Memory B cell (primary cell): ENCODE measurements around the gene RNF39.

Experiments
- ATAC-seq: fragments of 150-1000 bp; cut with Tn5 transposase; 2 replicates; pipeline ENCODE4 v1.10.0; 2021; ENCODE audit warnings: low read depth, mild to moderate bottlenecking, moderate library complexity
- DNase-seq, 2 donors: peaks; one replicate each; pipeline ENCODE4 v3.0.0; 2022; ENCODE audit warnings: low spot score in 2 of 2
- H3K27ac Mint-ChIP-seq: one replicate; pipeline ENCODE4 v1.8.0; 2022; ENCODE audit warnings: mild to moderate bottlenecking, moderate library complexity, mixed read lengths
- H3K27me3 Mint-ChIP-seq: one replicate; pipeline ENCODE4 v1.8.0; 2022; ENCODE audit warnings: mixed read lengths
- H3K36me3 Mint-ChIP-seq: one replicate; pipeline ENCODE4 v1.8.0; 2022; ENCODE audit warnings: mild to moderate bottlenecking, mixed read lengths
- H3K4me1 Mint-ChIP-seq: one replicate; pipeline ENCODE4 v1.8.0; 2022; ENCODE audit warnings: mixed read lengths
- H3K4me3 Mint-ChIP-seq: one replicate; pipeline ENCODE4 v1.8.0; 2022; ENCODE audit warnings: mild to moderate bottlenecking, moderate library complexity, mixed read lengths
- H3K9me3 Mint-ChIP-seq: one replicate; pipeline ENCODE4 v1.8.0; 2022; ENCODE audit warnings: mixed read lengths

Gene RNF39

GRCh38 chr6:30102414-30102969 lies 26.9 kb upstream of the RNF39 start:
- H3K27me3 Mint-ChIP-seq, result peaks cover 33% of the 10 kb centered on the region
- ATAC-seq, result peak; percentile 18

DNA sequence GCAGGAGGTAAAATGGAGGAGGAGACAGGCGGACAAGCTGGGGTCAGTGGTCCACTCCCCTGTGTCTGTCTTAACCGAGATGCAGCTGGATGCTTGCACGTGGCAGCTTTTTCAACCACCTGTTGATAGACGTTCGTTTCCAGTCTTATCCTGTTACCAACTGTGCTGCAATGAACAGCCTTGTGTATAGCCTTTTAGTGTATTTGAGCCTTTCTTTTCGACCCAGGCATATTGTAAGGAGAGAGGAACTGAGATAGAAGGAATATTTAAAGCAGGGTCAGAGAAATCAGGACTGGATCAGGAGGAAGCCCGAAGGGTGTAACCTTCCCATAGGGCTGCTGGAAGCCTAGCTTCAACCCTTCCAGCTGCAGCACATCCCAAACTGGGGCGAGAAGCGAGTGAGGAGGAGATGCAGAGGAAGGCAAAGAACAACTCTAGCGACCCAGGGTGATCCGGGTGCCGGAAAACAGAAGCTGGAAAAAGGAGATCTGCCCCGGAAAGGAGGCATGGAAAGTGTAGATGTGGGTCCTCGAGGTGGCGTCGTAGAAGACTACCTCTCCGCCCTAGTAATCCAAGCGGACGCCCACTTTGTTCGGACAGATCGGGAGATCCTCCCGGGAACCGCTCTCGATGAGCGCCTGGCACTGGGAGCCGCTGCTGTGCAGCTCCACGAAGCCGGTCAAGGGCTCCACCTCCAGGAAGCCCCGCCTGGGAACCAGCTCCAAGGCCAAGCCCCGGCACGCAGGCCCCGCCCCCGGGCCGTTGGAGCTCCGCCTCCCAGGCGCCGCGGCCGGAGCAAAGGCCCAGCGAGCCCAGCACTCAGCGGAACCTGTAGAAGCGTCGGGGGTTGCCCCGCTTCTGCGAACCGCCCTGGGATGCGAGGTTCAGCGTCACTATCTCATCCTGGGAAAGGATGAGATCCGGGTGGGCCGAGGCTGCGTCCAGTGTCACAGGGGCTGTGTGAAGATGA lies 26.2 kb upstream of the RNF39 start:
- Mint-ChIP-seq H3K9me3 (no peaks in the 10 kb centered on the region), H3K4me1 (peaks cover 39% of the 10 kb centered on the region), H3K27me3 (peaks cover 37% of the 10 kb centered on the region), H3K36me3 (no peaks in the 10 kb centered on the region), H3K27ac (peak overlapping the region; percentile 16), H3K4me3 (peak overlapping the region; percentile 70)
- no peak for DNase-seq
- no peak for ATAC-seq

More at GRCh38 chr6:30102414-30102969, 26.9 kb upstream of the RNF39 start:
- Mint-ChIP-seq H3K4me1 (peaks cover 36% of the 10 kb centered on the region), H3K4me3 (peak overlapping the region; percentile 86), H3K9me3 (no peaks in the 10 kb centered on the region), H3K27ac (no peak overlapping the region), H3K36me3 (no peaks in the 10 kb centered on the region)
- no peak for DNase-seq

- DNase-seq (no peak), ATAC-seq (no peak)
- Mint-ChIP-seq H3K27ac (no peak overlapping the region), H3K4me3 (peak overlapping the region; percentile 70), H3K27me3 (peaks cover 36% of the 10 kb centered on the region), H3K4me1 (peaks cover 39% of the 10 kb centered on the region), H3K36me3 (no peaks in the 10 kb centered on the region), H3K9me3 (no peaks in the 10 kb centered on the region)
These were observed 25.2 kb upstream of the RNF39 start for GRCh38 chr6:30100585-30101443.

DNA sequence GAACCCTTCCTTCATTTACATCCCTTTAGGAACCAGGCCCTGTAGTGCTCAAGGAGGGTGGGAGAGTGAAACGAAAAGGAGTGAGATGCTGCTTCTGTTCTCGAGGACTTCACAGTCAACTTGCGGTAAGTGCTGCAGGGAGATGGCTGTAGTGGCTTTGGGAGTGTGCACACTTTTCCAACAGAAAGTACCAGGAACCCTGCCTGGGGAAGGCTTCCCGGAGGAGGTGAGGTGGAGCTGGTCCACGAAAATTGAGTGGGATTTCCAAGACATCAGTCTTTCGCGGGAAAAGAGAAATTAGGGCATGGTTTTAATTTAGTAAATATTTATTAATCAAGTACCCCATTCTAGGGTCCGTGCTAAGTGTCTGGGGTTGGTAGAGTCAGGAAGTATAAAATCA lies 24.6 kb upstream of the RNF39 start:
- Mint-ChIP-seq H3K27me3 (peaks cover 41% of the 10 kb centered on the region), H3K36me3 (no peaks in the 10 kb centered on the region), H3K9me3 (no peaks in the 10 kb centered on the region), H3K4me3 (peak overlapping the region; percentile 22), H3K27ac (no peak overlapping the region), H3K4me1 (peaks cover 39% of the 10 kb centered on the region)
- ATAC-seq (no peak), DNase-seq (no peak)

- Mint-ChIP-seq H3K36me3 (no peaks in the 10 kb centered on the region), H3K4me3 (no peak overlapping the region), H3K9me3 (no peaks in the 10 kb centered on the region), H3K27ac (no peak overlapping the region), H3K27me3 (peaks cover 47% of the 10 kb centered on the region), H3K4me1 (peaks cover 33% of the 10 kb centered on the region)
- no peak for DNase-seq
- ATAC-seq, result peak; percentile 79
These were observed 22.6 kb upstream of the RNF39 start for GRCh38 chr6:30097902-30098768.

- no peak for DNase-seq
- peaks cover 25% of the 10 kb centered on the region for H3K4me1 Mint-ChIP-seq
- H3K4me3 Mint-ChIP-seq, result no peak overlapping the region
- peaks cover 53% of the 10 kb centered on the region for H3K27me3 Mint-ChIP-seq
- ATAC-seq, result no peak
- H3K9me3 Mint-ChIP-seq, result no peaks in the 10 kb centered on the region
- peaks cover 1% of the 10 kb centered on the region for H3K36me3 Mint-ChIP-seq
- H3K27ac Mint-ChIP-seq, result no peak overlapping the region
These were observed 21.3 kb upstream of the RNF39 start for GRCh38 chr6:30096829-30097228.

DNA sequence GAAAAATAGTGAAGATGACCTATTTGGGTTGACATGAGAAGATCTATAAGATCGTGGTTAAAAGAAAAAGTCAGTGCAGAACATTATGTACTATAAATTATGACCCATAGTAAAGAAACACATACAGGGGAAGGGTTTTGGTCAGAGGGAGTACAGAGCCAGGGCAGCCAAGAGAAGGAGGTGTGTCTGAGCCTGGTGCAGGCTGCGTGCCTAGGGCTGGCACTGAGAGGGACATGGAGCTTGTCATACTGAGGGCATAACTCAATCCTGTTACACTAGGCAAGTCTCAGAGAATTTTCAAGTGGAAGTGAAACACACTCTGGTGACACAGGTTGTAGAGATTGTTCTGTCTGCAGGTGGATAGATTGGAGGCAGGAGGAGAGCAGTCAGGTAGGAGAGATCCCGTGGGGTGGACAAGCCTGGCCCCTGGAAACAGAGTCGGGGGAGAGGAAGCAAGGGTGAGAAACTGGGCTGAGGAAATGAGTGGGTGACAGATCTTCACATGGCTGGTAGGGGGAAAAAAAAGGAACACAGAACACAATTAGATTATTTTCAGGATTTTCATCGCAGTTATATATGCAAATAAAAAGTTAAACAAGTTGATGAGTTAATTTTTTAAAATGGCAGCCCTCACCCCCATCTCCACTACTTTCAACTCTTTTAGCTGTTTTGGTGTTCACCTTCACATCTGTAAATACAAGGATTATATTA lies 18.5 kb upstream of the RNF39 start:
- Mint-ChIP-seq H3K27me3 (peaks cover 53% of the 10 kb centered on the region), H3K36me3 (peaks cover 1% of the 10 kb centered on the region), H3K9me3 (no peaks in the 10 kb centered on the region), H3K4me3 (no peak overlapping the region), H3K4me1 (peaks cover 9% of the 10 kb centered on the region), H3K27ac (no peak overlapping the region)
- no peak for DNase-seq
- no peak for ATAC-seq

GRCh38 chr6:30092852-30093543 lies 17.4 kb upstream of the RNF39 start:
- Mint-ChIP-seq H3K4me3 (no peak overlapping the region), H3K4me1 (peaks cover 6% of the 10 kb centered on the region), H3K27me3 (peaks cover 51% of the 10 kb centered on the region), H3K27ac (no peak overlapping the region), H3K36me3 (peaks cover 1% of the 10 kb centered on the region), H3K9me3 (no peaks in the 10 kb centered on the region)
- no peak for DNase-seq
- no peak for ATAC-seq

DNA sequence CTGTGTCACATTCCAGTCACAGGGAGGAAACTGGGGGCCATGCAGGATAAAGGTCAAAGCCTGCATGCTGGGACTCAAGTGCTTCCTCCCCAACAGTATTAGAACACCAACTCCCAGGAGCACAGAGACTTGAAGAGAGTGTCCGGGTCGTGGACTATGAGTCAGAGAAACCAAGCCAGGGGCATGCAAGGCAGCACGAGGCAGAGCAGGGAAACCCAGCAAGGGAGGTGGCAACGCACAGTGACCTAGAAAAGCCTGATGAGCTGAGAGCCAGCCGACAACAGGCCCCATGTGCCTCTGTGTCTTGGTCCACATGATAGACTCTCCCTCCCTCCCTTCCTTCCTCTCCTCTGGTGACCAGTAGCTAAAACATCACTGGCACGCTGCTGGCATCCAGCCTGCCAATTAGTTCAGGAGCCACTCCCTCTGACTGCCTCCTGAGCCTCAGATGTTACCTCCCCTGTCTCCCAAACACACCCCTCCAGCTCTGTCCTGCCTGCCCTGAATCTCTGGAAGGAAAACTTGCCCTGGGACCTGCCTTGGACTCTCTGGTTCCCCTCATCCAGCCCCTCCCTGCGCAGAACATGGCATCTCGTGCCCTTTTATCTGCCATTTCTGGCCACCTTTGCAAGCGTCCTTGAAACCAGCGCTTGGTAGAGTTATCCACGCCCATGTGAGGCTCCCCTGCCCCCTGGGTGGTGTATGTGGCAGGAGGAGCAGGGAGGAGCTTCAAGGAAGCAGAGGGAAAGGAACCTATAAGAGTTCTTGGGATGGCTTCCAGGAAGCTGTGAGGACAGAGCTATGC lies 16.2 kb upstream of the RNF39 start:
- no peaks in the 10 kb centered on the region for H3K4me1 Mint-ChIP-seq
- peaks cover 1% of the 10 kb centered on the region for H3K36me3 Mint-ChIP-seq
- no peaks in the 10 kb centered on the region for H3K9me3 Mint-ChIP-seq
- no peak overlapping the region for H3K27ac Mint-ChIP-seq
- no peak overlapping the region for H3K4me3 Mint-ChIP-seq
- DNase-seq, result no peak
- no peak for ATAC-seq
- peaks cover 46% of the 10 kb centered on the region for H3K27me3 Mint-ChIP-seq

GRCh38 chr6:30087876-30088275 lies 12.3 kb upstream of the RNF39 start:
- DNase-seq (no peak), ATAC-seq (no peak)
- no peak overlapping the region for H3K27ac Mint-ChIP-seq
- H3K4me3 Mint-ChIP-seq, result no peak overlapping the region
- no peaks in the 10 kb centered on the region for H3K4me1 Mint-ChIP-seq
- H3K9me3 Mint-ChIP-seq, result no peaks in the 10 kb centered on the region
- peaks cover 1% of the 10 kb centered on the region for H3K36me3 Mint-ChIP-seq
- peaks cover 28% of the 10 kb centered on the region for H3K27me3 Mint-ChIP-seq

DNA sequence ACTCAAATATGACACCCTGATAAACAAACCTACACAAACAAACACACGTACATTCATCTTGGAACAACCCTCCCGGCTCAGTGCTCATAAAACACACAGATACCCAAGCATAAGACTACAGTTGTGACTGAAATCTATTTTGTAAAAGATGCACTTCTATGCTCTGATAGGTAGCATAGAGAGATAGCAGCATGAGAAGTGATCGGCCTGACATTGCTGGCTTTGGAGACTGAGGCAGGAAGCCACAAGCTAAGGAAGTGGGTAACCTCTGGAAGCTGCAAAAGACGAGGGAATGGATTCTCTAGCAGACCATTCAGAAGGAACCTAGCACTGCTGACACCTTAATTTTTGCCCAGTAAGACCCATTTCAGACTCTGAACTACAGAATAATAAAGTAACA lies 1.6 kb upstream of the RNF39 start:
- Mint-ChIP-seq H3K27me3 (peaks cover 37% of the 10 kb centered on the region), H3K36me3 (peaks cover 6% of the 10 kb centered on the region), H3K9me3 (no peaks in the 10 kb centered on the region), H3K4me3 (no peak overlapping the region), H3K4me1 (peaks cover 8% of the 10 kb centered on the region), H3K27ac (no peak overlapping the region)
- DNase-seq (no peak), ATAC-seq (no peak)
